PFSK-1 (cell line): Measurements from ENCODE around the gene TANC2.

Source experiments
- FOXP2 ChIP-seq: optimal IDR thresholded peaks from 2 replicates; pipeline ENCODE3; 2011; ENCODE audit warnings: borderline replicate concordance, control low read depth, inconsistent platforms; ENCODE audit not compliant: insufficient read depth; ENCODE audit errors: extremely low read length, extremely low read depth
- POLR2AphosphoS5 ChIP-seq: IDR thresholded peaks from 2 replicates; pipeline ENCODE4 v1.6.1; 2012; ENCODE audit warnings: low read depth, mild to moderate bottlenecking, control low read depth, low read length, moderate library complexity
- SIN3A ChIP-seq: IDR thresholded peaks from 2 replicates; pipeline ENCODE4 v1.6.1; 2012; ENCODE audit warnings: mild to moderate bottlenecking, low read length, moderate library complexity, borderline replicate concordance; ENCODE audit not compliant: insufficient read depth
- TAF1 ChIP-seq: IDR thresholded peaks from 2 replicates; pipeline ENCODE4 v1.6.1; 2012; ENCODE audit warnings: low read length, control low read depth, borderline replicate concordance; ENCODE audit not compliant: insufficient read depth
- TF ChIP-seq, protein P1 (sequence below), 2 experiments: IDR thresholded peaks; 2 replicates each; pipeline versions ENCODE4 v1.6.1 to v1.8.0; 2011 to 2012; ENCODE audit warnings: low read depth in 2 of 2, low read length in 2 of 2, control low read depth in 1 of 2, inconsistent platforms in 1 of 2, mild to moderate bottlenecking in 1 of 2, moderate library complexity in 1 of 2; ENCODE audit not compliant: insufficient read depth in 1 of 2

Gene TANC2

DNA sequence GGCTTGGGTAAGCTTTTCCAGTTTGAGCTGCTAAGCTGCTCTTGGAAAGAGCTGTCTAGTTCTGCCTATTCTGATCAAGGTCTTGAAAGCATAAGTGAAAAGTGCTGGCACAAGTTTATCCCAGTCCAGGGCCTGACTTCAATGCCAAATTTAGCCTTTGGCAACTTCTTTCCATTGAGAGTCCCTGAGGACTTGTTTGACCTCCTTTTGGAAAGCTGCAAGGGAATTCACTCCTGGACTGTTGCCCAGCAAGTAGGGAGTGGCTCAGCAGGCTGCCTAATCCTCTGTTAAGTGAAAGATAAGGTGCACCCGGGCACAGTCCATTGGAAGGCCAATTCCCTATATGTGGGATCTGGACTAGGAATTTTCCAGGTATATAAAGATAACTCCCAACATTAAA is 16.0 kb upstream of the TANC2 start:
- TF ChIP-seq SIN3A (no peak), FOXP2 (no peak), POLR2AphosphoS5 (no peak)
- TF ChIP-seq, protein P1, sequence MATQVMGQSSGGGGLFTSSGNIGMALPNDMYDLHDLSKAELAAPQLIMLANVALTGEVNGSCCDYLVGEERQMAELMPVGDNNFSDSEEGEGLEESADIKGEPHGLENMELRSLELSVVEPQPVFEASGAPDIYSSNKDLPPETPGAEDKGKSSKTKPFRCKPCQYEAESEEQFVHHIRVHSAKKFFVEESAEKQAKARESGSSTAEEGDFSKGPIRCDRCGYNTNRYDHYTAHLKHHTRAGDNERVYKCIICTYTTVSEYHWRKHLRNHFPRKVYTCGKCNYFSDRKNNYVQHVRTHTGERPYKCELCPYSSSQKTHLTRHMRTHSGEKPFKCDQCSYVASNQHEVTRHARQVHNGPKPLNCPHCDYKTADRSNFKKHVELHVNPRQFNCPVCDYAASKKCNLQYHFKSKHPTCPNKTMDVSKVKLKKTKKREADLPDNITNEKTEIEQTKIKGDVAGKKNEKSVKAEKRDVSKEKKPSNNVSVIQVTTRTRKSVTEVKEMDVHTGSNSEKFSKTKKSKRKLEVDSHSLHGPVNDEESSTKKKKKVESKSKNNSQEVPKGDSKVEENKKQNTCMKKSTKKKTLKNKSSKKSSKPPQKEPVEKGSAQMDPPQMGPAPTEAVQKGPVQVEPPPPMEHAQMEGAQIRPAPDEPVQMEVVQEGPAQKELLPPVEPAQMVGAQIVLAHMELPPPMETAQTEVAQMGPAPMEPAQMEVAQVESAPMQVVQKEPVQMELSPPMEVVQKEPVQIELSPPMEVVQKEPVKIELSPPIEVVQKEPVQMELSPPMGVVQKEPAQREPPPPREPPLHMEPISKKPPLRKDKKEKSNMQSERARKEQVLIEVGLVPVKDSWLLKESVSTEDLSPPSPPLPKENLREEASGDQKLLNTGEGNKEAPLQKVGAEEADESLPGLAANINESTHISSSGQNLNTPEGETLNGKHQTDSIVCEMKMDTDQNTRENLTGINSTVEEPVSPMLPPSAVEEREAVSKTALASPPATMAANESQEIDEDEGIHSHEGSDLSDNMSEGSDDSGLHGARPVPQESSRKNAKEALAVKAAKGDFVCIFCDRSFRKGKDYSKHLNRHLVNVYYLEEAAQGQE (IDR thresholded peaks at IDR 0.05; ENCODE audit: insufficient read depth in 1 of 2, low read depth in 2 of 2, low read length in 2 of 2) = no peak

GRCh38 chr17:62955841-62956352 is 10.1 kb upstream of the TANC2 start:
- TF ChIP-seq FOXP2 = no peak
- TF ChIP-seq, protein P1 (IDR thresholded peaks at IDR 0.05; ENCODE audit: insufficient read depth in 1 of 2, low read depth in 2 of 2, low read length in 2 of 2) = no peak
- no peak for TF ChIP-seq POLR2AphosphoS5
- TF ChIP-seq SIN3A = no peak
- no peak for TF ChIP-seq TAF1

GRCh38 chr17:62963296-62963695 is 2.7 kb upstream of the TANC2 start:
- no peak for TF ChIP-seq POLR2AphosphoS5

DNA sequence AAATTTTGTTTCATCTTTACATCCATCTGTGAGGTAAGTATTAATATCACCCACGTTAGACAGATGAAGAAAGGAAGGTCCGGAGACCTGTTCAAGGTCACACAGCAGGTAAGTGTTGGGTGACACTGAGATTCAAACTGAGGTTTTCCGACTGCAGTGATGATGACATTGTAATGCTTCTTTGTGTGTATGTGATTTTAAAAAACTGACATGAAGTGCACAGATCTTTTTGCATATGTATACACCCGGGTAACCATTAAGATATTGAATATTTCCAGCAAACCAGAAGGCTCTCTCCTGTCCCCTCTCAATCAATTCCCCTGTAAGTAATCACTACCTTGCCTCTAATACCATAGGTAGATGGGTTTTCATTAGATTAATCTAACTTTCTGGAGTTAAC is 1.5 kb upstream of the TANC2 start:
- TF ChIP-seq FOXP2 (no peak), SIN3A (no peak), TAF1 (no peak), POLR2AphosphoS5 (no peak)
- TF ChIP-seq, protein P1 (IDR thresholded peaks at IDR 0.05; ENCODE audit: insufficient read depth in 1 of 2, low read depth in 2 of 2, low read length in 2 of 2) = no peak

- TF ChIP-seq FOXP2 (no peak), SIN3A (no peak), TAF1 (no peak), POLR2AphosphoS5 (no peak)
- TF ChIP-seq, protein P1 (IDR thresholded peaks at IDR 0.05; ENCODE audit: insufficient read depth in 1 of 2, low read depth in 2 of 2, low read length in 2 of 2) = no peak
Observed at GRCh38 chr17:62965174-62965685, 805 bp upstream of the TANC2 start.
